GM19455 (cell line): Measurements from ENCODE around the gene LIPC.

Source experiments
- ATAC-seq: cut with Tn5 transposase; IDR thresholded peaks from one replicate; pipeline ENCODE4 v1.9.1; 2021; ENCODE audit not compliant: unreplicated experiment

The LIPC gene

GRCh38 chr15:58490888-58491473 lies 59.2 kb downstream of the LIPC start:
- no peak for ATAC-seq

- no peak for ATAC-seq
Observed at GRCh38 chr15:58491499-58492202, 59.9 kb downstream of the LIPC start.

GRCh38 chr15:58492661-58493397 lies 61.0 kb downstream of the LIPC start:
- no peak for ATAC-seq

GRCh38 chr15:58494567-58494966 lies 62.8 kb downstream of the LIPC start:
- no peak for ATAC-seq

GRCh38 chr15:58495891-58496408 lies 64.2 kb downstream of the LIPC start:
- ATAC-seq: no peak

- ATAC-seq: no peak
Observed at GRCh38 chr15:58497046-58497785, 65.4 kb downstream of the LIPC start.

GRCh38 chr15:58498821-58499580 lies 67.2 kb downstream of the LIPC start:
- ATAC-seq: no peak

GRCh38 chr15:58501006-58501405 lies 69.2 kb downstream of the LIPC start:
- no peak for ATAC-seq

- no peak for ATAC-seq
Observed at GRCh38 chr15:58501636-58502188, 69.9 kb downstream of the LIPC start.

- no peak for ATAC-seq
Observed at GRCh38 chr15:58503139-58504027, 71.6 kb downstream of the LIPC start.

- no peak for ATAC-seq
Observed at GRCh38 chr15:58504674-58505234, 73.0 kb downstream of the LIPC start.

GRCh38 chr15:58505581-58505980 lies 73.8 kb downstream of the LIPC start:
- ATAC-seq: no peak

GRCh38 chr15:58506064-58506490 lies 74.3 kb downstream of the LIPC start:
- ATAC-seq: no peak

- ATAC-seq: no peak
Observed at GRCh38 chr15:58506783-58507668, 75.2 kb downstream of the LIPC start.

- no peak for ATAC-seq
Observed at GRCh38 chr15:58509556-58509955, 77.8 kb downstream of the LIPC start.

GRCh38 chr15:58510715-58511598 lies 79.2 kb downstream of the LIPC start:
- no peak for ATAC-seq

- ATAC-seq: no peak
Observed at GRCh38 chr15:58511599-58511987, 79.8 kb downstream of the LIPC start.
